ENCODE results near the gene FGD2. TPM values are rescaled to one million over a fixed set of nuclear protein-coding genes. Genes with fewer than 3 reads are reported as not detected.

FGD2 gene
- total RNA-seq = 1 to 10 TPM; 5.3 to 8.3 TPM

GRCh38 chr6:37005061-37005810, at the start of gene FGD2:
FGD2 (plus strand) TSS chr6:37005655; CDS start chr6:37005818, 163 bp downstream.
- ATAC-seq (replicated peaks) = no peak
- Mint-ChIP-seq H3K4me1 (peaks cover 9% of the 10 kb centered on the region), H3K9me3 (no peaks in the 10 kb centered on the region), H3K27me3 (no peaks in the 10 kb centered on the region), H3K36me3 (ENCODE audit: low read depth) (no peaks in the 10 kb centered on the region), H3K4me3 (peak within 1 kb of the TSS; percentile 60), H3K27ac (peak within 1 kb of the TSS; percentile 81)

- peak; percentile 51 for ATAC-seq (replicated peaks)
- no peaks in the 10 kb centered on the region for H3K27me3 Mint-ChIP-seq
- H3K27ac Mint-ChIP-seq = peak overlapping the region; percentile 72
- H3K36me3 Mint-ChIP-seq (ENCODE audit: low read depth) = no peaks in the 10 kb centered on the region
- peaks cover 34% of the 10 kb centered on the region for H3K4me1 Mint-ChIP-seq
- no peaks in the 10 kb centered on the region for H3K9me3 Mint-ChIP-seq
- peak overlapping the region; percentile 73 for H3K4me3 Mint-ChIP-seq
These were observed 49.6 kb upstream of the FGD2 start for GRCh38 chr6:36955671-36956445.

DNA sequence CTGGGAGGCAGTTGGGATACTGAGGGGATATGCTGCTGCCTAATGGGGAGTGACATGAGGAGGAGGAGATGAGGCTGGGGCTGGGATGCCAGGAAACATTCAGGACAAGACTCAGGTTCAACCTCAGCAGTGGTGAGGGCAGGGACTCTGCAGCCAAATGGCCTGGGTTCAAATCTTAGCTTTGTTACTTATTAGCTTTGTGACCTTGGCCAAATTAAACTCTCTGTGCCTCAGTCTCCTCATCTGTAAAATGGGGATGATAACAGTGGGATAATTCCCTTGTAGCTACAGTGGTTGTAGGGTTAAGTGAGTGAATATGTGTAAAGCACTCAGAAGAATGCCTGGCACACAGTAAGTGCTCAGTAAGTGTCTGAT, 49.0 kb upstream of the FGD2 start:
- H3K4me3 Mint-ChIP-seq = peak overlapping the region; percentile 73
- no peaks in the 10 kb centered on the region for H3K9me3 Mint-ChIP-seq
- peak overlapping the region; percentile 72 for H3K27ac Mint-ChIP-seq
- H3K27me3 Mint-ChIP-seq = no peaks in the 10 kb centered on the region
- ATAC-seq (replicated peaks) = no peak
- no peaks in the 10 kb centered on the region for H3K36me3 Mint-ChIP-seq (ENCODE audit: low read depth)
- H3K4me1 Mint-ChIP-seq = peaks cover 40% of the 10 kb centered on the region

- Mint-ChIP-seq H3K9me3 (no peaks in the 10 kb centered on the region), H3K27ac (peak overlapping the region; percentile 72), H3K27me3 (no peaks in the 10 kb centered on the region), H3K36me3 (ENCODE audit: low read depth) (no peaks in the 10 kb centered on the region), H3K4me3 (no peak overlapping the region), H3K4me1 (peaks cover 41% of the 10 kb centered on the region)
- no peak for ATAC-seq (replicated peaks)
These were observed 47.6 kb upstream of the FGD2 start for GRCh38 chr6:36957773-36958271.

DNA sequence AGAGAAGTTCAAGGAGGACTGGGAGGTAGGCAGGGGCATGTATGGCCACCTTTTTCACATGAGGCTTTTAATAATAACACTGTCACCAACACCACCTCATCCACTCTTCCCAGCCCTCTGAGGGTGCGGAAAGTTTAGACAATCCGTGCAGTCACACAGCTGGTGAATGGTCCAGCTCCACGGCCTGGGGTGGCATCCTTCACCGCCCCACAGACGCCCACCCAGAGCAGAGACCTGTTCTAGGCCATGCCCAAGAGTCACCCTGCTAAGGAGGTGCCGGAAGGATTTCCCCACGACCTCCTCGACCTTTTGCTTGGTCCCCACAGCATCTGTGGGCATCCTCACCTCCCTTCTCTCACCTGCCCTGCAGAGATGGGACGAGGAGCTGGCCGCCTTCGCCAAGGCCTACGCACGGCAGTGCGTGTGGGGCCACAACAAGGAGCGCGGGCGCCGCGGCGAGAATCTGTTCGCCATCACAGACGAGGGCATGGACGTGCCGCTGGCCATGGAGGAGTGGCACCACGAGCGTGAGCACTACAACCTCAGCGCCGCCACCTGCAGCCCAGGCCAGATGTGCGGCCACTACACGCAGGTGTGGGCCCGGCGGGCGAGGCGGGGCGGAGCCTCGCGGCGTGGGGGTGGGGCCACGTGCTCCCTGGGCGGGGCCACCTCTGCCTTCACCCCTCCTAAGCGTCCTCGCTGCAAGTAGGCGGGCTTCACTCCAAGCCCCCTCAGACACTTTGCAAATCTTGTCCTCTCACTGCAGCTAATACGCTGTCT, 46.5 kb upstream of the FGD2 start:
- H3K4me1 Mint-ChIP-seq = peaks cover 44% of the 10 kb centered on the region
- no peak overlapping the region for H3K4me3 Mint-ChIP-seq
- no peak overlapping the region for H3K27ac Mint-ChIP-seq
- ATAC-seq (replicated peaks) = no peak
- no peaks in the 10 kb centered on the region for H3K9me3 Mint-ChIP-seq
- H3K27me3 Mint-ChIP-seq = no peaks in the 10 kb centered on the region
- H3K36me3 Mint-ChIP-seq (ENCODE audit: low read depth) = no peaks in the 10 kb centered on the region

DNA sequence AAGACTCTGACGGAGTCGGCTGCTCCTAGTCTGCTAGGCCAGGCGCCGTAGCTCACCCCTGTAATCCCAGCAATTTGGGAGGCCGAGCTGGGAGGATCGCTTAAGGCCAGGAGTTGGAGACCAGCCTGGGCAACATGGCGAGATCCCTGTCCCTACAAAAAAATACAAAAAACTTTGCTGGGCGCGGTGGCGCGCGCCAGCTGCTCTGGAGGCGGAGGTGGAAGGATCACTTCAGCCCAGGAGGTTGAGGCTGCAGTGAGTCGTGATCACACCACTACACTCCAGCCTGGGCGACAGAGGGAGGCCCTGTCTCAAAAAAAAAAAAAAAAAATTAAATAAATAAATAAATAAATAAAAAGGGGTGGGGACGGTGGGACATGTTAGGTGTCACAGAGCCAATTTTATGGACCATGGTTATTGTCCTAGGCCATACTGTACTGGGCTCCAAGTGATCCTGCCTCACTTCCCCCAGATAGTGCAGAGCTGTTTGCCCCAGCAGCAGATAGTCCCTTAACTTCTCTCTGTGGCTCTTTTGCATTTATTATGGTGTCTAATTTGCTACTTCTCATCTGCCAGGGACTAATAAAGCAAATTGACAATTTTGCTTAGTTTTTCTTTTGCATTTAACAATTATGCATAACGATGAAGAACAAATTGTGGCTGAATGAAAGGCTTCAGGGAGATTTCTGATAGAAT, 45.8 kb upstream of the FGD2 start:
- Mint-ChIP-seq H3K27ac (no peak overlapping the region), H3K27me3 (no peaks in the 10 kb centered on the region), H3K36me3 (ENCODE audit: low read depth) (no peaks in the 10 kb centered on the region), H3K4me3 (no peak overlapping the region), H3K9me3 (no peaks in the 10 kb centered on the region), H3K4me1 (peaks cover 42% of the 10 kb centered on the region)
- no peak for ATAC-seq (replicated peaks)

DNA sequence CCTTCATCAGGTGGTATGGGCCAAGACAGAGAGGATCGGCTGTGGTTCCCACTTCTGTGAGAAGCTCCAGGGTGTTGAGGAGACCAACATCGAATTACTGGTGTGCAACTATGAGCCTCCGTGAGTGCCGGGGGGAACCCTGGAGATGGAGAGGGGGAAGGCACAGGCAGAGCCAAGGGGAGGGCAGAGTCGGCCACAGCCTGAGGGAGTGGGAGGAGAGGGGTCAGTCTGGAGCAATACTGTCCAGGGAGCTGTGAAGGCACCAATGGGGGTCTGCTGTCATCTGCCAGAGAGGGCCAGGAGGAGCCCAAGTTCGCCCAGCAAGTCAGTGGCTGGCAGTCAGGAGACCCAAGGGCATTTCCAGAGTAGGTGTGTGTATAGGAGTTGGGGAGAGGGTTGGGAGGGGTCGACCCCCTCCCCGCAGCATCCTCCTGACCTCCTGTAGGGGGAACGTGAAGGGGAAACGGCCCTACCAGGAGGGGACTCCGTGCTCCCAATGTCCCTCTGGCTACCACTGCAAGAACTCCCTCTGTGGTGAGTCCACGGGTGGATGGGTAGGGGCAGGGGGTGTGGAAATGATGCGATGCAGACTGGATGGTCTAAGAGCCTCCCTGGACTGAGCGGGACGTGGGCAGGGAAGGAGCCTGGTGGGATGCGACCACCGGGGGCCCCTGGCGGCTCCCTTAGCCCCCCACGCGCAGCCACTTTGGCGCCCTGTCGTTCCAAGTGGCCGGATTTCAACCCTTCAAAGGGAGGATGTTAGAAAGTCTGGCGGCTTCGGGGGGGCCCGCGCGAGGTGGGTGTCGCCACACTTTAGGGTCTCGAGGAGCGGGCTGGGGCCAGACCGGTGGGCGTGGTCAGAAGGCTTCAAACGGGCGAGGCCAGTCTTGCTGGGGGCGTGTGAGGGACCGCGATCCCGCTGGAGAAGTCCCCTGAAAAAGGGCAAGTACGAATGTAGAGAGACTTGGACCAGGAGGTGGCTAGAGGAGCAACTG, 43.7 kb upstream of the FGD2 start:
- H3K27me3 Mint-ChIP-seq = no peaks in the 10 kb centered on the region
- H3K9me3 Mint-ChIP-seq = no peaks in the 10 kb centered on the region
- peak overlapping the region; percentile 47 for H3K27ac Mint-ChIP-seq
- peak overlapping the region; percentile 76 for H3K4me3 Mint-ChIP-seq
- peaks cover 2% of the 10 kb centered on the region for H3K36me3 Mint-ChIP-seq (ENCODE audit: low read depth)
- peaks cover 29% of the 10 kb centered on the region for H3K4me1 Mint-ChIP-seq
- ATAC-seq (replicated peaks) = no peak

DNA sequence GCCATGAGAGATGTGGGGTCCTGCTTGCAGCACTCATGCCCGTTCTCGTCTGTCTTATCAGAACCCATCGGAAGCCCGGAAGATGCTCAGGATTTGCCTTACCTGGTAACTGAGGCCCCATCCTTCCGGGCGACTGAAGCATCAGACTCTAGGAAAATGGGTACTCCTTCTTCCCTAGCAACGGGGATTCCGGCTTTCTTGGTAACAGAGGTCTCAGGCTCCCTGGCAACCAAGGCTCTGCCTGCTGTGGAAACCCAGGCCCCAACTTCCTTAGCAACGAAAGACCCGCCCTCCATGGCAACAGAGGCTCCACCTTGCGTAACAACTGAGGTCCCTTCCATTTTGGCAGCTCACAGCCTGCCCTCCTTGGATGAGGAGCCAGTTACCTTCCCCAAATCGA, 42.6 kb upstream of the FGD2 start:
- Mint-ChIP-seq H3K36me3 (ENCODE audit: low read depth) (peaks cover 13% of the 10 kb centered on the region), H3K27me3 (no peaks in the 10 kb centered on the region), H3K4me1 (peaks cover 23% of the 10 kb centered on the region), H3K4me3 (peak overlapping the region; percentile 76), H3K9me3 (no peaks in the 10 kb centered on the region), H3K27ac (peak overlapping the region; percentile 88)
- peak; percentile 86 for ATAC-seq (replicated peaks)

- ATAC-seq (replicated peaks) = peak; percentile 31
- peak overlapping the region; percentile 88 for H3K27ac Mint-ChIP-seq
- peaks cover 21% of the 10 kb centered on the region for H3K36me3 Mint-ChIP-seq (ENCODE audit: low read depth)
- H3K4me3 Mint-ChIP-seq = peak overlapping the region; percentile 76
- peaks cover 23% of the 10 kb centered on the region for H3K4me1 Mint-ChIP-seq
- no peaks in the 10 kb centered on the region for H3K27me3 Mint-ChIP-seq
- H3K9me3 Mint-ChIP-seq = no peaks in the 10 kb centered on the region
These were observed 41.8 kb upstream of the FGD2 start for GRCh38 chr6:36963451-36964290.

- H3K4me1 Mint-ChIP-seq = peaks cover 23% of the 10 kb centered on the region
These were observed 41.1 kb upstream of the FGD2 start for GRCh38 chr6:36964349-36964748.

GRCh38 chr6:36964908-36965307, 40.5 kb upstream of the FGD2 start:
- Mint-ChIP-seq H3K27me3 (no peaks in the 10 kb centered on the region), H3K36me3 (ENCODE audit: low read depth) (peaks cover 33% of the 10 kb centered on the region), H3K4me3 (no peak overlapping the region), H3K27ac (peak overlapping the region; percentile 88), H3K4me1 (peaks cover 23% of the 10 kb centered on the region), H3K9me3 (no peaks in the 10 kb centered on the region)
- no peak for ATAC-seq (replicated peaks)

More at GRCh38 chr6:36964349-36964748, 41.1 kb upstream of the FGD2 start:
- peak overlapping the region; percentile 88 for H3K27ac Mint-ChIP-seq
- no peaks in the 10 kb centered on the region for H3K9me3 Mint-ChIP-seq
- ATAC-seq (replicated peaks) = no peak
- H3K27me3 Mint-ChIP-seq = no peaks in the 10 kb centered on the region
- peaks cover 27% of the 10 kb centered on the region for H3K36me3 Mint-ChIP-seq (ENCODE audit: low read depth)
- no peak overlapping the region for H3K4me3 Mint-ChIP-seq

DNA sequence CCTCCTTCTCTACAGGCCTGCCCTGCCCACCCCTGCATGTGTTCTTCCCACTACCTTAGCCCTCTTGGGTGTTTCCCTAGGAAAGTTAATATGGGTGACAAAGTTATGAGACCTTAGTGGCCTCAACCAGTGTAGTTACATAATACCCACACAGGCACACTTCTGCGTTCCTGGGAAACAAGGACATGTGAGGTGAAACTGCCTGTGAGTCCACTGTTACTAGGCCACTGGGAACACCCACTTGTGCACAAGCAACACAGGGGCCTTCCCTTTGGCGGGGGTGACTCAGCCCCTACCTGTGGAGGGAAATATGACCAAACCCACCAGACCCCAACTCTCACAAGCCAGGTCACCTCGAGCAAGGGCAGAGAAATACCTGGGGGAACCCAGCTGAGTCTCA, 38.2 kb upstream of the FGD2 start:
- Mint-ChIP-seq H3K27me3 (no peaks in the 10 kb centered on the region), H3K27ac (peak overlapping the region; percentile 53), H3K9me3 (no peaks in the 10 kb centered on the region), H3K4me1 (peaks cover 17% of the 10 kb centered on the region), H3K4me3 (no peak overlapping the region), H3K36me3 (ENCODE audit: low read depth) (peaks cover 56% of the 10 kb centered on the region)
- no peak for ATAC-seq (replicated peaks)

Data from activated T-helper 17 cell treated with anti-CD3 and anti-CD28 coated beads, Interleukin-2, amount 50 U/mL, for 72 hours (primary cell).